DOHH2 (cell line): ENCODE measurements around the gene PLEKHH3.
A peak's percentile ranks its signal among the peaks of the same experiment; 100 is the strongest.

Source experiments
- H3F3A ChIP-seq: fragments of 200-600 bp; sonication (generic), shearing (Covaris generic); 2 replicates; pipeline ENCODE4 v1.6.0; 2016; ENCODE audit warnings: antibody characterized with exemption, mild to moderate bottlenecking; ENCODE audit not compliant: control insufficient read depth, insufficient read depth
- H3K27ac ChIP-seq: fragments of 200-600 bp; sonication (generic); 2 replicates; pipeline ENCODE4 v1.5.1; 2014; ENCODE audit warnings: low read depth, mild to moderate bottlenecking, low read length, moderate library complexity
- H3K27me3 ChIP-seq: fragments of 200-600 bp; sonication (generic); 2 replicates; pipeline ENCODE4 v1.6.1; 2014; ENCODE audit warnings: mild to moderate bottlenecking, low read length, mixed read lengths; ENCODE audit not compliant: control insufficient read depth
- H3K36me3 ChIP-seq: fragments of 200-600 bp; sonication (generic); 2 replicates; pipeline ENCODE4 v1.6.1; 2014; ENCODE audit warnings: mild to moderate bottlenecking, low read length, moderate library complexity, mixed read lengths; ENCODE audit not compliant: control insufficient read depth
- H3K4me1 ChIP-seq: fragments of 200-600 bp; sonication (generic); 2 replicates; pipeline ENCODE4 v1.6.1; 2014; ENCODE audit warnings: mild to moderate bottlenecking, low read length, mixed read lengths; ENCODE audit not compliant: control insufficient read depth
- H3K4me2 ChIP-seq: fragments of 200-600 bp; sonication (generic); 2 replicates; pipeline ENCODE4 v1.6.0; 2014; ENCODE audit warnings: mild to moderate bottlenecking, low read length, moderate library complexity
- H3K4me3 ChIP-seq: fragments of 200-600 bp; sonication (generic); 2 replicates; pipeline ENCODE4 v1.5.1; 2014; ENCODE audit warnings: mild to moderate bottlenecking, low read length, mixed read lengths
- H3K79me2 ChIP-seq: fragments of 200-600 bp; sonication (generic); 2 replicates; pipeline ENCODE4 v1.6.1; 2014; ENCODE audit warnings: mild to moderate bottlenecking, low read length, mixed read lengths; ENCODE audit not compliant: control insufficient read depth
- H3K9me2 ChIP-seq: fragments of 200-600 bp; sonication (generic); replicated peaks from 2 replicates; pipeline ENCODE4 v1.6.1; 2014; ENCODE audit warnings: mild to moderate bottlenecking, low read length, mixed read lengths; ENCODE audit not compliant: control insufficient read depth
- H3K9me3 ChIP-seq: fragments of 200-600 bp; sonication (generic); 2 replicates; pipeline ENCODE4 v1.6.1; 2014; ENCODE audit warnings: antibody characterized with exemption, low read length, mixed read lengths; ENCODE audit not compliant: control insufficient read depth, insufficient read depth
- H4K20me1 ChIP-seq: fragments of 200-600 bp; sonication (generic); 2 replicates; pipeline ENCODE4 v1.6.0; 2014; ENCODE audit warnings: low read depth, mild to moderate bottlenecking, antibody characterized with exemption, low read length, moderate library complexity; ENCODE audit not compliant: control insufficient read depth, insufficient read depth
- EZH2phosphoT487 ChIP-seq: fragments of 200-600 bp; sonication (generic); IDR thresholded peaks from 2 replicates; pipeline ENCODE4 v1.6.1; 2017; ENCODE audit warnings: borderline replicate concordance, mild to moderate bottlenecking, antibody characterized with exemption, low read length, moderate library complexity, mixed read lengths
- TF ChIP-seq, protein P1 (sequence below): fragments of 200-600 bp; sonication (generic); IDR thresholded peaks from one replicate; pipeline ENCODE4 v1.5.1; 2014; ENCODE audit warnings: antibody characterized with exemption, mild to moderate bottlenecking, low read depth, low read length; ENCODE audit not compliant: poor library complexity, severe bottlenecking

PLEKHH3 gene

DNA sequence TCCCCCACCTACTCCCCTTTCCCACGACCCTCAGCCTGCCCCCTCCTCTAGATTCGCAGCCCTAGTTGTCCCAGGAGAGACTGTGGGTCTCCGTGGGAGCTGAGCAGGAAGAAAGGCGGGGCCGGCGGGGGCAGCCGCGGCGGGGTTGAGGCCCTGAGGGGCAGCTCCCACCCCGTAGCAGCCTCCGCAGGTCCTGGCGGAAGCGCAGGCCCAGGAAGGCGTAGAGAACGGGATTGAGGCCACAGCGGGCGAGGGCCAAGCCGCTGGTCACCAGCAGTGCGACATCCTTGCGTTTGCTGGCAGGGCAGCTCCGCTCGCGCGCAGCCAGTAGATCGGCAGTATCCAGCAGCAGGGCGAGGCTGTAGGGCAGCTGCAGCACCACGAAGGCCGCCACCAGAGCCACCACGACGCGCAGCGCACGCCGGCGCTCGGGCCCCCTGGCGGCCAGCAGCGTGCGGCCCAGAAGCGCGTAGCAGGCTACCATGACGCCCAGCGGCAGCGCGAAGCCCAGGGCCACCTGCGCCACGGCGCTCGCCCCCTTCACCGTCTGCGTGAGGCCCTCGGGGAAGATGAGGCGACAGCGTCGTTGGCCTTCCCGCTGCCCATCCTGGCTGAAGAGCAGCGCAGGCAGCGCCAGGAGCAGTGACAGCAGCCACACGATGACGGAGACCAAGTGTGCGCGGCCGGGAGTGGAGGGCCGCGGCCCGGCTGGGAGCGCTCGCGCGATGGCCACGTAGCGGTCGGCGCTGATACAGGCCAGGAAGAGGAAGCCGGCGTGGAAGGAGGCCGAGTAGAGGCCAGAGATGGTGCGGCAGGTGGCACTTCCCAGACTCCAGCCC lies 2.9 kb upstream of the PLEKHH3 start:
- Histone ChIP-seq H3F3A (peaks cover 10% of the 10 kb centered on the region), H3K27ac (peak overlapping the region; percentile 53), H3K4me3 (peak overlapping the region; percentile 72), H3K4me1 (peaks cover 69% of the 10 kb centered on the region), H3K79me2 (no peaks in the 10 kb centered on the region), H3K4me2 (peak overlapping the region; percentile 76), H3K9me3 (no peaks in the 10 kb centered on the region), H4K20me1 (no peaks in the 10 kb centered on the region), H3K27me3 (peaks cover 43% of the 10 kb centered on the region), H3K36me3 (no peaks in the 10 kb centered on the region), H3K9me2 (no peaks in the 10 kb centered on the region)
- TF ChIP-seq, protein P1, sequence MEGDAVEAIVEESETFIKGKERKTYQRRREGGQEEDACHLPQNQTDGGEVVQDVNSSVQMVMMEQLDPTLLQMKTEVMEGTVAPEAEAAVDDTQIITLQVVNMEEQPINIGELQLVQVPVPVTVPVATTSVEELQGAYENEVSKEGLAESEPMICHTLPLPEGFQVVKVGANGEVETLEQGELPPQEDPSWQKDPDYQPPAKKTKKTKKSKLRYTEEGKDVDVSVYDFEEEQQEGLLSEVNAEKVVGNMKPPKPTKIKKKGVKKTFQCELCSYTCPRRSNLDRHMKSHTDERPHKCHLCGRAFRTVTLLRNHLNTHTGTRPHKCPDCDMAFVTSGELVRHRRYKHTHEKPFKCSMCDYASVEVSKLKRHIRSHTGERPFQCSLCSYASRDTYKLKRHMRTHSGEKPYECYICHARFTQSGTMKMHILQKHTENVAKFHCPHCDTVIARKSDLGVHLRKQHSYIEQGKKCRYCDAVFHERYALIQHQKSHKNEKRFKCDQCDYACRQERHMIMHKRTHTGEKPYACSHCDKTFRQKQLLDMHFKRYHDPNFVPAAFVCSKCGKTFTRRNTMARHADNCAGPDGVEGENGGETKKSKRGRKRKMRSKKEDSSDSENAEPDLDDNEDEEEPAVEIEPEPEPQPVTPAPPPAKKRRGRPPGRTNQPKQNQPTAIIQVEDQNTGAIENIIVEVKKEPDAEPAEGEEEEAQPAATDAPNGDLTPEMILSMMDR: peak; percentile 85
- no peak for TF ChIP-seq EZH2phosphoT487

DNA sequence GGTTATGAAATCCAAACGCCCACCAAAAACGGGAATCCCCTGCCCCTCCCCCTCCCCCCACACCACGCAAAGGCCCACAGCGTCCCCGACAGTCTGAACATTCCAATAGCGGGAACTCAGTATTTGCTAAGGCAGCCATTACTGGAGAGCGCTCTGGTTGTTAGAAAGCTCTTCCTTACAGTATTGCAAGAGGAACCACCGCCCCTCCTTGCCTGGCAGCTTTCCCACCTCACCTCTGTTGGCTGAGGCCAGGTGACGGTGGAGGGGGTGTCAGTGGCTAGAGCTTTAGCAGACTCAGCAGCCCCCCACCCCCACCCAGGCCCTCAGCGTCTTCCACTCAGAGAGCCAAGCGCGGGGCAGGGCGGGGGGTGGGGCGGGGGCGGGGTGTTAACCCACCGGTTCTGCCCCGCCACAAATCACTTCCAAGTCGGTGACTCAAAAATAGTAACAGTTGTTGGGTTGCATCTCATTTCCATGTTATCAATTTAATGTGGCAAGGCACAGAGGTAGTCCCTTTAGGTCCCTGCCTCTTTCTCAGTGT lies 2.2 kb upstream of the PLEKHH3 start:
- Histone ChIP-seq H3K9me3 (no peaks in the 10 kb centered on the region), H3F3A (peaks cover 13% of the 10 kb centered on the region), H3K4me3 (peak overlapping the region; percentile 72), H4K20me1 (no peaks in the 10 kb centered on the region), H3K27me3 (peaks cover 50% of the 10 kb centered on the region), H3K36me3 (no peaks in the 10 kb centered on the region), H3K4me2 (peak overlapping the region; percentile 76), H3K79me2 (no peaks in the 10 kb centered on the region), H3K9me2 (no peaks in the 10 kb centered on the region), H3K27ac (peak overlapping the region; percentile 53), H3K4me1 (peaks cover 76% of the 10 kb centered on the region)
- TF ChIP-seq, protein P1: no peak
- no peak for TF ChIP-seq EZH2phosphoT487

DNA sequence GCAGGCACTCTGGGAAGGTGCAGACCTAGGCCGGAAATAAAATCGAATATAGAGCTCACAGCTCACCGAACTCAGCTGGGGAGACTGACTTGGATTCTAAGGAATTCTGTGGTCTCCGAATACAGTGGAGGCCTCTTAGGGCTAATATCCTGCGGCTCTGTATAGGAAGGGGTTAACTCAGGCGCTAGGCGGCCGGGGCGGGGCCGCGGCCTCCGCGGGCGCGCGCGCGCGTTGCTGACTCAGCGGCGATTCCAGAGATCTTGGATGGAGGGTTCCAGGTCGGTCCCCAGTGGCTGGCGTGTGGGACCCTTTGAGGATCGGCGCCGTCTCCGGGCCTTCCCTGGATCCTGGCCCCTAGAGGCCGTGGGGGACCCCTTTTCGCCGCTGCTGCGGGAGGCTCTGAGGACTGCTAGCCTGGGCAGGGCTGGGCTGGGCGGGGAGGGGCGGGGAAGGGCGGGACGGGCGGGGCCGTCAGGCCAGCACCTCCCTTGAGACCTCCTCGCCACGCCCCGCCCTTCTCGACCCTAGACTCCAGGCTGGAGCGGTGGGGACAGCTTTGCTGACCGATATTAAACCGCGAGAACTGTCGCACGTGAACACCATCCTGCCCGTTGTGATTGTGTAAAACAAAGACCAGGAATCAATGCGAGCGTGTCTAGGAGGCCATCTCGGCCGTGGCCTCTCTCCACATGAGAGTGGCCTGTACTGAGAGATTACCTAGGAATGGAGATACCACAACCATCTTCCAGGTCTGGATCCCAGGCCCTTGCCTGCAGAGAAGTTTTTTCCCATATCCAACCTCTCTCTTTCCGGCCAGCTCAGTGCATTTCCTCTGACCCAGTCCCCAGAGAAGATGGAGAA lies 1.4 kb upstream of the PLEKHH3 start:
- Histone ChIP-seq H3K9me3 (no peaks in the 10 kb centered on the region), H3K4me3 (peak overlapping the region; percentile 72), H3K4me2 (peak overlapping the region; percentile 76), H4K20me1 (no peaks in the 10 kb centered on the region), H3F3A (peaks cover 13% of the 10 kb centered on the region), H3K27ac (peak overlapping the region; percentile 53), H3K36me3 (no peaks in the 10 kb centered on the region), H3K27me3 (peaks cover 52% of the 10 kb centered on the region), H3K9me2 (no peaks in the 10 kb centered on the region), H3K79me2 (no peaks in the 10 kb centered on the region), H3K4me1 (peaks cover 85% of the 10 kb centered on the region)
- TF ChIP-seq, protein P1: no peak
- TF ChIP-seq EZH2phosphoT487: no peak
